PC-9 (cell line): ENCODE measurements around the gene ACTR10.

Experiments used
- CTCF ChIP-seq: fragments of 200-600 bp; sonication (generic); conservative IDR thresholded peaks from 2 replicates; pipeline ENCODE4 v1.6.1; 2017; ENCODE audit warnings: mixed run types, antibody characterized with exemption, mild to moderate bottlenecking, moderate library complexity
- EZH2 ChIP-seq: fragments of 200-600 bp; sonication (generic); IDR thresholded peaks from 2 replicates; pipeline ENCODE4 v1.8.0; 2017; ENCODE audit warnings: antibody characterized with exemption, low read depth

DNA sequence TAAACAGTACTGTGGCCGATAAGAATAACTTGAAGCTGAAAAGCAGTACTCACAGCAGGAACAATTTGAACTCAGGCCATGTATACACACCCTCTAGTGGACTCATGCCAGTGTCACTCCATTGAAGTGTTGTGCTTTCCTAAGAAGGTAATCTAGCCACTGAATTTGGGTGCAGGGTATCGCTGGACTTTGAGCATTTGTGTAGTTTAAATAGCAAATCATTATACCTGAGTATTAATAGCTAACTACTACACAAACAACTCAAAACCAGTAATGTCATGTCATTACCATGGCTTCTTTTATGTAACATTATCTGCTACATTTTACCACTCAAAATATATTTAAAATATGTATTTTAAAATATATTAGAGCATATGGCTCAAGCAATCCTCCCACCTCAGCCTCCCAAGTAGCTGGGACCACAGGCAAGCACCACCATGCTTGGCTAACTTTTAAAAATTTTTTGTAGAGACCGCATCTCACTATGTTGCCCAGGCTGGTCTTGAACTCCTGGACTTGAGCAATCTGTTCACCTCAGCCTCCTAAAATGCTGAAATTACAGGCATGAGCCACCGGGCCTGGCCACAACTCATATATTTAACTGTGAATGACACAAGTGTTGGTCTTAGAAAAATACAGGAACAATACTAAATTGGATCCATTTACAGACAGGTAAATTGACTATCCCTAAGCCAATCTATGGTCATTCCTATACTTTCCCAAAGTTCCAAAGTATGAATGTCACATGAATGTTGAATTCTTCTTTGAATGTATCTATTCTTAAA lies 72.8 kb downstream of the ACTR10 start:
- TF ChIP-seq CTCF (0 out of 2 replicates have a peak, but pooled peaks have one; percentile 18), EZH2 (no peak)
